ENCODE data around the gene TRIM63. TPM values are rescaled to one million over a fixed set of nuclear protein-coding genes. Genes with fewer than 3 reads are reported as not detected.

Gene TRIM63
- polyA plus RNA-seq, 3 donors: 0.09 TPM; not detected in 2

DNA sequence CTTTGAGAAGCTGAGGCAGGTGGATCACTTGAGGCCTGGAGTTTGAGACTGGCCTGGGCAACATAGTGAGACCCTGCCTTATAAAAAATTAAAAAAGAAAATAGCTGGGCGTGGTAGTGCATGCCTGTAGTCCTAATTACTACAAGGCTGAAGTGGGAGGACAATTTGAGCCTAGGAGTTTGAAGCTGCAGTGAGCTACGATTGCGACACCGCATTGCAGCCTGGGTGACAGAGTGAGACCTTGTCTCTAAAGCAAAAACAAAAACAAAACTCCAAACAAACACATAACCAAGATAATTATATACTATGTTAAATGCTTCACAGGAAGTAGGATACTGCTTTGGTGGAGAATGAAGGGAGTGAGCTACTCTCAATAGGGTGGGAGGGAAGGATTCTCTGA, 64.2 kb downstream of the TRIM63 start:
- Histone ChIP-seq H4K20me1 (ENCODE audit: insufficient read depth, low read length) (no peaks in the 10 kb centered on the region), H3K9ac (ENCODE audit: insufficient read depth, low read length, poor library complexity, severe bottlenecking) (no peak overlapping the region), H3K9me3 (replicated peaks in 1 of 2; ENCODE audit: control insufficient read depth in 1 of 2, insufficient read depth in 1 of 2, low read length in 2 of 2) (no peaks in the 10 kb centered on the region), H3K4me1 (ENCODE audit: control insufficient read depth in 1 of 2, insufficient read depth in 2 of 2, low read length in 2 of 2) (peaks cover 19 to 20% of the 10 kb centered on the region in 2 donors), H2AFZ (ENCODE audit: insufficient read depth, low read depth, low read length, poor library complexity, severe bottlenecking) (no peak overlapping the region), H3K27me3 (ENCODE audit: control insufficient read depth in 2 of 2, insufficient read depth in 2 of 2, low read length in 2 of 2) (no peaks in the 10 kb centered on the region), H3K27ac (ENCODE audit: low read depth in 1 of 2, low read length in 2 of 2) (no peak overlapping the region), H3K36me3 (replicated peaks in 1 of 2; ENCODE audit: control insufficient read depth in 1 of 2, insufficient read depth in 2 of 2, low read length in 2 of 2) (no peaks in the 10 kb centered on the region), H3K4me3 (replicated peaks in 1 of 3; ENCODE audit: low read depth in 2 of 3, low read length in 3 of 3) (no peak overlapping the region), H3K4me2 (replicated peaks; ENCODE audit: extremely low read depth, low read length, poor library complexity, severe bottlenecking) (no peak overlapping the region), H3K79me2 (ENCODE audit: insufficient read depth, low read length) (no peaks in the 10 kb centered on the region)
- H3K36me3 Mint-ChIP-seq: no peaks in the 10 kb centered on the region
- peaks cover 0 to 5% (median 2%) of the 10 kb centered on the region in 3 donors for H3K27me3 Mint-ChIP-seq (ENCODE audit: low read depth in 3 of 3)
- DNase-seq: no peak
- TF ChIP-seq, protein P1, sequence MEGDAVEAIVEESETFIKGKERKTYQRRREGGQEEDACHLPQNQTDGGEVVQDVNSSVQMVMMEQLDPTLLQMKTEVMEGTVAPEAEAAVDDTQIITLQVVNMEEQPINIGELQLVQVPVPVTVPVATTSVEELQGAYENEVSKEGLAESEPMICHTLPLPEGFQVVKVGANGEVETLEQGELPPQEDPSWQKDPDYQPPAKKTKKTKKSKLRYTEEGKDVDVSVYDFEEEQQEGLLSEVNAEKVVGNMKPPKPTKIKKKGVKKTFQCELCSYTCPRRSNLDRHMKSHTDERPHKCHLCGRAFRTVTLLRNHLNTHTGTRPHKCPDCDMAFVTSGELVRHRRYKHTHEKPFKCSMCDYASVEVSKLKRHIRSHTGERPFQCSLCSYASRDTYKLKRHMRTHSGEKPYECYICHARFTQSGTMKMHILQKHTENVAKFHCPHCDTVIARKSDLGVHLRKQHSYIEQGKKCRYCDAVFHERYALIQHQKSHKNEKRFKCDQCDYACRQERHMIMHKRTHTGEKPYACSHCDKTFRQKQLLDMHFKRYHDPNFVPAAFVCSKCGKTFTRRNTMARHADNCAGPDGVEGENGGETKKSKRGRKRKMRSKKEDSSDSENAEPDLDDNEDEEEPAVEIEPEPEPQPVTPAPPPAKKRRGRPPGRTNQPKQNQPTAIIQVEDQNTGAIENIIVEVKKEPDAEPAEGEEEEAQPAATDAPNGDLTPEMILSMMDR (IDR thresholded peaks at IDR 0.05): no peak
- no peak overlapping the region for H3K4me3 Mint-ChIP-seq
- H3K9me3 Mint-ChIP-seq: no peaks in the 10 kb centered on the region
- H3K4me1 Mint-ChIP-seq: peaks cover 23% of the 10 kb centered on the region
- no peak overlapping the region for H3K27ac Mint-ChIP-seq
- WGBS (ENCODE audit: insufficient coverage): no CpG with 5 or more reads among the region's 4 CpGs
- intact Hi-C loops (cut with micrococcal nuclease): no loop called here

Small RNA genes within 50 kb of the gene (small RNA-seq; reads per million reads assigned to genes)
- gene RF00283 (ENCODE audit: insufficient read length, low read depth) (not detected), gene RF00492 (ENCODE audit: insufficient read length, low read depth) (not detected)

Other genes with a start within 250 kb of the TRIM63 start
- gene MTFR1L, start 247.7 kb downstream of the TRIM63 start, polyA plus RNA-seq: 10 to 100 TPM; 67.3 to 73.5 (median 69.9) TPM
- gene AUNIP, start 208.2 kb downstream of the TRIM63 start, polyA plus RNA-seq: under 1 TPM; 0.19 to 0.44 (median 0.44) TPM
- 10 to 100 TPM in 1 of 3 donors, 1 to 10 TPM in 1, under 1 TPM in 1; 0.92 to 13.3 (median 1.0) TPM for gene PAQR7, start 191.9 kb downstream of the TRIM63 start, polyA plus RNA-seq
- gene STMN1, start 161.2 kb downstream of the TRIM63 start, polyA plus RNA-seq: 1 to 10 TPM; 1.5 to 8.1 (median 3.5) TPM
- 1 to 10 TPM; 6.4 to 9.2 (median 6.8) TPM for gene PAFAH2, start 69.6 kb downstream of the TRIM63 start, polyA plus RNA-seq
- gene EXTL1, start 45.9 kb downstream of the TRIM63 start, polyA plus RNA-seq: not detected
- gene SLC30A2, start 21.5 kb downstream of the TRIM63 start, polyA plus RNA-seq: not detected
- gene PDIK1L, start 44.2 kb upstream of the TRIM63 start, polyA plus RNA-seq: 1 to 10 TPM; 1.2 to 2.5 (median 2.3) TPM
- not detected for gene FAM110D, start 91.4 kb upstream of the TRIM63 start, polyA plus RNA-seq
- not detected for gene C1orf232, start 101.3 kb upstream of the TRIM63 start, polyA plus RNA-seq
- 10 to 100 TPM; 23.6 to 36.5 (median 27.8) TPM for gene ZNF593, start 102.3 kb upstream of the TRIM63 start, polyA plus RNA-seq
- gene ZNF593OS, start 104.2 kb upstream of the TRIM63 start, polyA plus RNA-seq: under 1 TPM in 2 of 3 donors, not detected in 1; 0.50 to 0.59 TPM
- gene CNKSR1, start 109.9 kb upstream of the TRIM63 start, polyA plus RNA-seq: 1 to 10 TPM in 1 of 3 donors, not detected in 2; 1.4 TPM
- not detected for gene CATSPER4, start 123.0 kb upstream of the TRIM63 start, polyA plus RNA-seq
- 10 to 100 TPM in 2 of 3 donors, 1 to 10 TPM in 1; 8.2 to 32.5 (median 10.9) TPM for gene CEP85, start 166.6 kb upstream of the TRIM63 start, polyA plus RNA-seq
- gene SH3BGRL3, start 212.5 kb upstream of the TRIM63 start, polyA plus RNA-seq: 1,000 to 10,000 TPM in 2 of 3 donors, 100 to 1,000 TPM in 1; 478 to 1,744 (median 1,706) TPM
- 100 to 1,000 TPM in 1 of 3 donors, 10 to 100 TPM in 2; 48.0 to 885 (median 52.1) TPM for gene UBXN11, start 239.0 kb upstream of the TRIM63 start, polyA plus RNA-seq